RKO (cell line): ENCODE results near the gene CAV3.

ENCODE experiments used
- DNase-seq: peaks from one replicate; pipeline ENCODE4 v3.0.0-alpha.2; 2016; ENCODE audit warnings: low spot score

CAV3 gene

GRCh38 chr3:8794247-8794646 is 60.6 kb downstream of the CAV3 start:
- no peak for DNase-seq
